ENCODE results near the gene FAM24B.
"Not testable (repeated sequence)": the region's sequence is repeated elsewhere in the genome, so short reads cannot be mapped to it uniquely, and the experiment has no call there.

FAM24B gene

GRCh38 chr10:122879339-122880273, at the start of gene FAM24B:
TSS of gene FAM24B (minus strand) at chr10:122879581. CDS start at chr10:122850515, 29,066 bp downstream.
- DNase-seq = peak; percentile 94

- DNase-seq = no peak
Measured at GRCh38 chr10:122915700-122916099, 36.3 kb upstream of the FAM24B start.

DNA sequence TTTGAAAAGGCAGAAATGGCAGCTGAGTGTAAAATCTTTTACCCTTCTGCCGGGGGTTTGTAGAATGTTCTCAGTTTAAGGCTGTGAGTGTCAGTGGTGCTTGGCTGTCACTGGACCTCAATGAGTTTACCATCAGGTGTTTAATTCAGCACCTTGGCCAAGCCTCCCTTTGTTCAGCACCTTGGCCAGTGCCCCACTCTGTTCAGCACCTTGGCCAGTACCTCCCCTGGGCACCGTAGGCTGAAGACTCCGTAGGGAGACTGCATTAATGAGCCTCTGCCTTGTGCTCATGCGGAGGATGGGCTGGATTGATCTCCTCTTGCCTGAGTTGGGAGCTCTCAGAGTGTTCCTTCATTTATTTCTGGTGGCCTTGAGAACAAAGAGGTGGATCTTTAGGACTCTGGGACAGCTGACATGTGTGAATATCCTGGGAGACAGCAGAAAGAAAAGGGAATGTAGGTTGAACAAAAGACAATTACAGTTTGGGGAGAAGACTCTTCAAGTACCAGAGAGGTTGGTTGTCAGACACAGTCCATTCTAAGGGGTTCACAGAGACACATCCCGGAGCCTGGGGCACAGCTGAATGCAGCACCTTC, 32.6 kb upstream of the FAM24B start:
- no peak for DNase-seq

- DNase-seq = no peak
Measured at GRCh38 chr10:122910310-122910709, 30.9 kb upstream of the FAM24B start, which contains the start of gene FAM24A. TSS of gene FAM24A (plus strand) at chr10:122910610. CDS start at chr10:122911635, 1,025 bp downstream.

DNA sequence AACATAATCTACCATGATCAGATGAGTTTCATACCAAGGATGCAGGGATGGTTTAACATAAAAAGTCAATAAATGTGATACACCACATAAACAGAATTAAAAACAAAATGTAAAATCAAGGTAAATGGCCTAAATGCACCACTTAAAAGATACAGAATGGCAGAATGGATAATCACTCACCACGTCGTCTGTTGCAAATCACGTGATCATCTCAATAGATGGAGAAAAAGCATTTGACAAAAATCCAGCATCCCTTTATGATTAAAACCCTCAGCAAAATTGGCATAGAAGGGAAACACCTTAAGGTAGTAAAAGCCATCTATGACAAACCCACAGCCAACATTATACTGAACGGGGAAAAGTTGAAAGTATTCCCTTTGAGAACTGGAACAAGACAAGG, 24.5 kb upstream of the FAM24B start:
- not testable (repeated sequence) for DNase-seq

DNA sequence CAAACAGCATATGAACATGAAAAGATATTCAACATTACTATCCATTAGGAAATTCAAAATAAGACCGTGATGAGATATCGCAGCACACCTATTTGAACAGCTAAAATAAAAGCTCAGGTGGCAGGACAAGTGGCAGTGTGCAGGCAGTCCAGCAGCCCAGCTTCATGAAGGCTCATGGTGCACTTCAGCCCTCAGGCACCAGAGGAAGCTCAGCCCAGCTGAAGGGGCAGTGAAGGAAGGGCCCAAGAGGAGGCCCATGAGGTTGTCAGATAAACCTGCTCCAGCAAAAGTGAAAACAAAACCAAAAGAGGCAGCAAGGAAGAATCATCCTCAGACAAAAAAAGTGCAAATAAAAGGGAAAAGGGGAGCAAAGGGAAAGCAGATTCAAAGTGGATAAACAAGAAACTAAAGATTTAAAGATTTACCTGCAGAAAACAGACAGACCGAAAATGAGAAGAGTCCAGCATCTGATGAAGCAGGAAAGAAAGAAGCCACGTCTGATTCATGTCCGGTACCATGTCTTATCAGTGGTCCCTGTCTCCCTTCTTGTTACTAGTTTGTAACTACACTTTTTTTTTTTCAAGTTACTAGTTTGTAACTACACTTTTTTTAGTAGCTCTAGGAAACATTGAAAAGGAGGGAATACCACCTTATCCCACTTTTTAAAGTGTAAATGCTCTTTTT, 15.0 kb upstream of the FAM24B start:
- DNase-seq = no peak

DNA sequence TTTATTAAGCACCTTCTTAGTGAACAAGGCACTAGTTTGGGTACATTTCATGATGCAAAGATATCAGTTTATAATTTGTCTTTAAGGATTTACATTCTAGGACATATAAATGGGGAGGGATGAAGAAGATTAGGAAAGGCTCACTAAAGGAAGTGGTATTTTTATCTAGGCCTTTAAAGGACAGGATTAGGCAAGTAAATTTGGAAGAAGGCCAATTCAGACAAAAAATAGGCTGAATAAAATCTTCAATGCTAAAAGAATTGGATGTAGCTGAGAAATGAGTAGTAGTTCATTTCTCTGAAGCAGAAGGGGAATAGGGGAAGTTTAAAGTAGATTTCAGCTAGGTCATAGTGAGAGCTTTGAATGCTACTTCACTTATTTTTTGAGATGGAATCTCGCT, 4.8 kb upstream of the FAM24B start:
- DNase-seq = peak; percentile 21

- no peak for DNase-seq
Measured at GRCh38 chr10:122882766-122883165, 3.4 kb upstream of the FAM24B start.

GRCh38 chr10:122878799-122879338, 512 bp downstream of the FAM24B start:
- no peak for DNase-seq

DNA sequence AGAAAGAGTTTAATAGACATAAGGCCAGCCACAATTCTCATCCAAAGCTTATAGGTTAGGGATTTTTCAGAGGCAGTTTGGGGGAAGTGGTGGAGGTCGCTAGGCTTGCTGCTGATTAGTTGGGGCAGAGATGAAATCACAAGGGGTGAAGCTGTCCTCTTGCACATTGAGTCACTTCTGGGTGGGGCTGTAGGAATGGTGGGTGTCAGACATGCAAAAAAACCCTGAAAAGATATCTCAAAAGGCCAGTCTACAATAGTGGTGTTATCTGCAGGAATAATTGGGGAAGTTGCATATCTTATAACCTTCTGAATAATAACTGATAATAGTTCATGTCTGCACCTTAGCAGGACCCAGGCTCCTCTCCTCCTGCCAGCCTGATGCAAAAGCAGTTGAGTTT, 2.1 kb downstream of the FAM24B start:
- DNase-seq = no peak

DNA sequence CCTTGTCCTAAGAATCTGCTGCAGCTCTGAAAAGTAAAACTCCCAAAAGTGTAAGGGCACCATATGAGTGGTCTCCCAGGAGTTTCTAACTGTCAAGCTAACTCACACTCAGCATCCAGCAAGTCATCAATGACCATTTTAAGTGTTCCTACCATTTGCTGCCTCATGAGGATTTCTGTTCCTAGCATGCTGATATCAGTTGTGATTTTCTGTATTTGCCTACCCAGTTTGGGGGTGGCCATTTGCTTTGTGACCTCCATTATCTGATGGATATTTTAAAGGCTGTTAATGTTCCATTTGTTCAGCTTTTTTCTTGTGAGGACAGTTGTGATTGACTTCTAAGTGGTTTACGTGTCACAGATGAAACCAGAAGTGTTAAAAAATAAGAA, 2.9 kb downstream of the FAM24B start:
- no peak for DNase-seq

DNA sequence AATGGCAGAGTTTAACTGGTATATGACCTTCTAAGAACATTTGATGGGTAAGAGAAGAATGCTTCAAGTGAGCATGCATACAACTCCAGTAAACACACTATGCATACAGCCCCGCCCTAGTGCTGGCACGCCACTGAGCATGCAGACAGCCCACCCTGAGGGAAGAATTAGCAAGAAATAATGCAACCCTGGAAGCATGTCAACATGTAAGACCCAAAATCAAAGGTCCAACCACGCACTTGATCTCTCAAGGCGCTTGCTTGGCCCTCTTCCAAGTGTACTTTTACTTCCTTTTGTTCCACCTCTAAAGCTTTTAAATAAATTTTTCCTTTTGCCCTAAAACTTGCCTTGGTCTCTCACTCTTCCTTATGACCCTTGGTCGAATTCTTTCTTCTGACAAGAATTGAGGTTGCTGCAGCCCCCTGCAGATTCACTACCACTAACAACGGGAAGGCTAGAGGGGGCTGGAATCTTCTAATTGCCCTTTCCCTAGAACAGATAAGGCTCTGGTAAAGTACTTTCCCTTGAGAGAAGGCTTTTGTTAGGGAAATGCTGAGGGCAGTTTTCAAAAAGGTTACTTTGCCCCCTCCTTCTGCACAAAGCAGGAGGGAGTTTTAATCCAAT, 3.4 kb downstream of the FAM24B start:
- no peak for DNase-seq

- not testable (repeated sequence) for DNase-seq
Measured at GRCh38 chr10:122871947-122872346, 7.4 kb downstream of the FAM24B start.

GRCh38 chr10:122868768-122869167, 10.6 kb downstream of the FAM24B start:
- DNase-seq = not testable (repeated sequence)

- not testable (repeated sequence) for DNase-seq
Measured at GRCh38 chr10:122866757-122867482, 12.5 kb downstream of the FAM24B start.

DNA sequence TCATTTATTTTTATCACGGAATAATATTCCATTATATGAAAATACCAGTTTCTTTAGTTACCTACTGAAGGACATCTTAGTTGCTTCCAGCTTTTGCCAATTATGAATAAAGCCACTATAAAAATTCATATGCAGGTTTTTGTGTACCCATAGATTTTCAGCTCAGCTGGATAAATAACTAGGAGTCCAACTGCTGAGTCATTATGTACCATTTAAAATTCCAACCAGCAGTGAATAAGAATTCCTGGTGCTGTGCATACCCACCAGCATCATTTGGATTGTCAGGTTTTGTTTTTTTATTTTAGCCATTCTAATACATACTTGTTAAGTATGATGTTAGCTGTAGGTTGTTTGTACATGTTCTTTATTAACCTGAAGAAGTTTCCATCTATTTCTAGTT, 14.5 kb downstream of the FAM24B start:
- no peak for DNase-seq

GRCh38 chr10:122864194-122864592, 15.2 kb downstream of the FAM24B start:
- DNase-seq = no peak

GRCh38 chr10:122863216-122864193, 15.9 kb downstream of the FAM24B start:
- no peak for DNase-seq

DNA sequence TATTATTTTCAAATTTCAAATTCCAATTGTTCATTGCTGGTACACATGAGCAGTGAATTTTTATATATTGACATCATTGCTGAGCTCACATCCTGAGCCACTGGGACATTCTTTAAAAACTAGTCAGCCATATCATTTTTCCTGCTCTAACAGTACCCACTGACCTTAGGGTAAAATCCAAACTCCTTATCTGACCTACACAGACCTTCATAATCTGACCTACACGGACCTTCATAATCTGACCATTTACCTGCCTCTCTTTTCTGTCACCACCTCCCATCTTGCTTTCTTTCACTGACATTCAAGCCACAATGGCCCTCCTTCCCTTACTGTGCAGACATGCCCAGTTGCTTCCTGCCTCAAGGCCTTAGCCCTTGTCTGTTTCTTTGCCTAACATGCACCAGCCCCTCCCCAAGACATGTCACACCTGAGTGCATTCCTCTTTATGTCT, 17.6 kb downstream of the FAM24B start:
- DNase-seq = no peak

DNA sequence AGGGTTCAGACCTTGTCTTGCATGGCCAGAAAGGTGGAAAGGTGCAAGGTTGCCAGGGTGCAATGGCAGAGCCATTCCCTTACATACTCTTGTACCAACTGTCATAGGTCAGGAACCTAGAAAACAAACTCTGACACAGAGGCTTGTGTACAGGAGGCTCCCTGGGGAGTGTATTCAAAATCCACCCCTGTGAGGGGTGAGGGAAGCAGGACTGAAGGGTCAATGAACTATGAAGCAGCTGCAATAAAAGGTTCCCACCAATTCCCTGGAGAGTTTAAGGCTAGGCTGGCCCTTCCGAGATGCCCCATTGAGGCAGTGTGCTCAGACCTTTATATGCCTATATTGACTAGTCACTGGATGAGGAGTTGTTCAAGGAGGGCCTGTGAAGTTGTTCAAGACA, 19.9 kb downstream of the FAM24B start:
- no peak for DNase-seq

- DNase-seq = not testable (repeated sequence)
Measured at GRCh38 chr10:122858042-122858441, 21.3 kb downstream of the FAM24B start.
